Endometrial microvascular endothelial cells (primary cell): Measurements from ENCODE around the gene STPG3. TPM values are rescaled to one million over a fixed set of nuclear protein-coding genes. Genes with fewer than 3 reads are reported as not detected.

Experiments used
- in situ Hi-C: cut with HindIII; loops from 2 replicates; pipeline ENCODE4 v1.10.0; 2017; ENCODE audit warnings: low sequenced_read_pairs, low pct_unique_long_range_greater_than_20kb; ENCODE audit errors: inconsistent ontology term
- total RNA-seq: library from RNA; depleted of rRNA; stranded (reverse); fragments of >200 nt; gene quantifications from one replicate; pipeline ENCODE4 v1.2.3, GENCODE V29; 2015; ENCODE audit errors: inconsistent ontology term

Gene STPG3
- total RNA-seq, 1 donor from 2014 or later: not detected

DNA sequence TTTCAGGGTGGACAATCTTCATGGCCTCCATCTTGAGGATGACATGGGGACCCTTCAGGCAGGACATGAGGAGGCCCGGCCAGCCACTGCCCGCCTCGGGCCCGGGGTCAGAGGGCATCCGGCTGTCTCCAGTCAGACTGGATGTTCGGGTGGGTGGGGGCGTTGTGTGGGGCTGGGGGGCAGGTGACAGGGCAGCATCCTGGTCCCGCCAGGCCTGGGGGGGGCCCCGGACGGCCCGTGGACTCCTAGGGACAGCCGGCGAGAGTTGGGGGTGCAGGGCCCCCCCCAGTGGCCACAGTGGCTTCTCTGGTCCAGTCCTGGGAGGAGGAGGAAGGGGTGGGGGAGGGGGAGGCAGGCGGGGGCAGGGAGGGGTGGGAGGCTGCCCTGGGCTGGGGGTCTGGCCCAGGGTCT, 30.0 kb upstream of the STPG3 start:
- in situ Hi-C loops: no loop called here

- in situ Hi-C loops: no loop called here
Observed at GRCh38 chr9:137221506-137222111, 29.5 kb upstream of the STPG3 start.

- in situ Hi-C loops: no loop called here
Observed at GRCh38 chr9:137222190-137223077, 28.7 kb upstream of the STPG3 start, which contains the start of gene RNF208. Gene RNF208 (minus strand): TSS chr9:137222240. CDS start chr9:137221212, 1,028 bp downstream.

GRCh38 chr9:137223078-137223970, 27.8 kb upstream of the STPG3 start:
- in situ Hi-C loops: no loop called here

DNA sequence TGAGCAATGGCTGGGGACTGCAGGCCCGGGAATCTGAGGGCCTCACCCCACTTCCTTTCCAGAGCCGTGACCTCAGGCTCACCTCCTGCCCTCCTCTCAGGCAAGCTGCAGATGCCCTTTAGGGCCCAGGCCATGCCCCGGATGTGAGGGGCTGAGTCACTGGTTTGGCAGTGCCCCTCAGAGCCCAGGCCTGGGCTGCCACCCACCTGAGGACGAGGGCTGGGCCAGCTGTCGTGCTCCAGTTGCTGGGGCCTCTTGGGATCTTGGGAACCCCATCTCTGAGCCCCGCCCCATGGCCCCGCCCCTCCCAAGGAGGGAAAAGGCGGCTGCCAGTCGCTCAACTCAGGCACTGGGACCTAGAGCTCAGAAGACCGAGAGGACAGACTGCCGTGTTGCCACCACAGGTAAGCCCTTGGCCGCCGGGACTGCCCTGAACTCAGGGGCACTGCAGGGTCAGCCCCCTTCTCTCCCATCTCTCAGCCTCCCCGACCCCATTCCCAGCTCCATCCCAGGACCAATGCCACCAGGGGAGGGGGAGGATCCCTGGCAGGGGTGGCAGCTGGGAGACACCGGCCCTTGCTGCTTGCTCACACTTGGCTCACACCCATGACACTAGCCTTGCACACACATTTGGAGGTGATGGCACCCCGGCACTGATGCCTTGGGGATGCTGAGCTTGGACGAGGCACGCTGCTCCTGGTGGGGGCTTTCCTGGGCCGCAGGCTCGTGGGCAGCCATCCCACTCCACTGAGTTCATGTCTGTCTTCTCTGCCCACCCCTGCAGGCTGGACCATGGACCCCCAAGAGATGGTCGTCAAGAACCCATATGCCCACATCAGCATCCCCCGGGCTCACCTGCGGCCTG, 26.0 kb upstream of the STPG3 start, which contains the start of gene CYSRT1:
Gene CYSRT1, plus strand, starts transcription at position 345 of the 865 bp plus-strand sequence. Its CDS starts 448 bp downstream, at position 793.
- in situ Hi-C loops: no loop called here

GRCh38 chr9:137225699-137226331, 25.3 kb upstream of the STPG3 start:
- in situ Hi-C loops: no loop called here

GRCh38 chr9:137226338-137227053, 24.6 kb upstream of the STPG3 start:
- in situ Hi-C loops: no loop called here

- in situ Hi-C loops: no loop called here
Observed at GRCh38 chr9:137227054-137227852, 23.8 kb upstream of the STPG3 start, which contains the start of gene RNF224. Gene RNF224 (plus strand): TSS chr9:137227502. CDS start chr9:137228336, 834 bp downstream.

GRCh38 chr9:137227853-137228505, 23.1 kb upstream of the STPG3 start:
- in situ Hi-C loops: no loop called here

DNA sequence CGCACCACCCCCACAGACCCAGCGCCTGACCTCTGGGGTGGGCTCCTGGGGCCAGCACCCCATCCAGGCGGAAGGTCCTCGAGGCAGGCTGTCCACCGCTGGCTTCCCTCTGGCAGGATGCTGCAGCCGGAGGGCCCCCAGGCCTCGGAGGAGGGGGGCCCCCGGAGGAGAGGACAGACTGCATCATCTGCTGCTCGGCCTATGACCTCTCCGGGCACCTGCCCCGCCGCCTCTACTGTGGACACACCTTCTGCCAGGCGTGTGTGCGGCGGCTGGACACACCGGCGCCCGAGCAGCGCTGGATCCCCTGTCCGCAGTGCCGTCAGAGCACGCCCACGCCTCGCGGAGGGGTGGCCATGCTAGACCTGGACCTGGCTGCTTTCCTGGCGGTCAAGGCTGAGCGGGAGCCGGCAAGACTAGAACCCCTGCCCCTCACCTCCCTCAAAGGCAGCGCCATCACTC, 22.5 kb upstream of the STPG3 start:
- in situ Hi-C loops: no loop called here

DNA sequence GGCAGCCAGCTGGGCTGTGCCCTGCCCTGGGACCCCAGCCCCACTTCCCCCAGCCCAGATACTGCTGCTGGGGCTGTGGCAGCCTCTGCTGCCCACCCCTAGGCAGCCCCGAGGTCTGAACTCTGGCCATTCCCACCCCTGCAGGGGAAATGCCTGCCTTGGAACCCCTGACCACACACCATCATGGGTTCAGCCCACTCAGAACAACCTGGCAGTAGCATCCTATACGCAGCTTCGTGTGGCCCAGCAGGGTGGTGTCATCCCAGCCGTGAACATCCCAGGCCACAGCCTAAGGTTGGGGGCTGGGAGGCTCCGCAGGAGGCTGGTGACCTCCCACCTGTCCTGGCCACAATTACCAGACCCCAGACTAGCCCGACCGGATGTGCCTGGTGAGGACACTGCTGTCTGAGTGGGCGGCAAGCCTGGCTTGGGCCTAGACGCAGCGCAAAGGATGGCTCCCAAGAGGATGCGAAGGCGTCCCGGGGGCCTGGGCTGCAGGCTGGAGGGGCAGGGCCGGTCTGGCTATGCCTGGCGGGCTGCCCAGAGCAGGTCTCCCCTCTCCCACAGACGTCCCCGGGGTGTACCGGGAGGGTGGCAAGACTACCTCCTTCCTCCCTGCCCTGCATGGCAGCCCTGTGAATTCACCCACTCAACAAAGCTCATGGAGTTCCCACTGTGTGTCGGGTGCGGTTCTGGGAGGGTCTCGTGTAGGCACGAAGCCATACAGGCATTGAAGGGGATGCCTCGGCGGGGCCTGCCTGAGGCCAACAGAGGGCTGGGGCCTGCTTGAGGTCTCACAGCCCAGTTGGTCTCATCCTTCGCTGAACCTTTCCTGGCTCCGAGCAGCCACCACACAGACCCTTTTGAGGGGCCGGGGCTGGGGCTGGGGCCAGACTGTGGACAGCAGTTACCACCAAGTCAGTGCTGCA, 21.9 kb upstream of the STPG3 start:
- in situ Hi-C loops: no loop called here

DNA sequence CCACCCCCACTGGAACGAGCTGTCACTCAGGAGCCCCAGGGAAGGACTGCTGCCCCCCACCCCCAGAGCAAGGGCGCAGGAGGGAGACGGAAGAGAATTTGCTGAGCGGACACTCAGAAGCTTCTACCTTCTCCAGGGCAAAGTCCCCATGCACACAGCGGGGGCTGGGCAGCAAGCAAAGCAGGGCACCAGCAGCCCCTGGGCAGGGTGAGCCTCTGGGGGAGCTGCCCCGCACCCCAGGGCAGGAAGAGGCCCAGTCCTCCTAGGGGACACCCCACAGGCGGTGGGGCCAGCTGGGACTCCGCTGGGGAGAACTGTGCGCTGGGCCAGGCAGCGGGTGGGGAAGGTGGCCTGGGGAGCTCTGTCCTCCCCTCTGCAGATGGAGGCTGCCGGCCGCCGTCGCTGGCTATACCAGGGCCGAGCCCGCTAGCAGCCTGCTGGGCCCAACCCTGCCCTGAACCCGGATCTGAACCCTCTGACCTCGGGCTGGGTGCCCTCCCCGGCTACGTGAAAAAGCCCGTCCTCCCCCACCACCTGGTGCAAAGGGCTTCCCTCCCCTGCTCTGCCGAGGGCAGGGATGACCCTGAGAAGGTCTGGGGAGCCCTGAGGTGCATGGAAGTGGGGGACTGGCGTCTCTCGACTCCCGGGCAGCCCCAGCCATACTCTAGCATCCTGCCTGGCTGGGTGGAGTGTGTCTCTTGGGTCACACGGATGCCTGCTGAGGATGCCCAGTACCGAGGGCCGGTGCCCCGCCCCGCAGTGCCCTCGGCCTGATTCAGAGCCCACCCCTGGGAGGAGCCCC, 21.0 kb upstream of the STPG3 start:
- in situ Hi-C loops: no loop called here

DNA sequence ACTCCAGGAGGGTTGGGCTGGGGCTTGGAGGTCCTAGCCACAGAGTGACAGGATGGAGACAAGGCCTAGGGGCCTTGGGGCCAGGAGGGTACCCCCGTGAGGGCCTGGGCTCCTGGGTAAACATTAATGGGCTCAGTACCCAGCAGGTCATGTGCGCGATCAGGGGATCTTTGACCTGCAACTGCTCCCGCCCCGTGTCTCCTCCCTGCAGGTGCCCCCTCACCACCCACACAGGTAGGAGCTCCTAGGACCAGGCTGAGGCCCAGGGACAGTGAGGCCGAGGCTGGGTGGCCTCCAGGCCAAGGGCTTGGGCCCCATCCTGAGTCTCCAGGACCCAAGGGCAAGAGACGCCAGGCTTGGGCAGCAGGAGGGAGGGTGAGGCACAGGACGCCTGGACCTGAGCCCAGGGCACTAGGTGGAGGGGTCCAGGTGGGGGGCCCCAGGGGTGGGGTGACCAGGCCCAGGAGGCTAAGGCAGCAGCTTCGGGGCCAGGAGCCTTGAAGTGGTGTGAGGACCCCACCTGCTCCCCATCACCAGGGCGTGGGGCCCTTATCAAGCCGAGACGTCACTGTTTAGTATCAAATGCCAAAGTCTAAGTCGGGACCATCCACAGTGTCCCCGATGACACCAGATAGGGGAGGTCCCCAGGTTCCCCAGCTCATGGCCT, 20.2 kb upstream of the STPG3 start, which contains the start of gene SLC34A3:
Gene SLC34A3, plus strand, starts transcription at position 197 of the 667 bp plus-strand sequence. CDS start 802 bp downstream, outside the sequence.
- in situ Hi-C loops: no loop called here
